Keratinocyte (primary cell): Measurements from ENCODE around the gene GARIN6.

Source experiments
- EZH2 ChIP-seq: IDR thresholded peaks from one replicate; pipeline ENCODE4 v1.6.1; 2012; ENCODE audit warnings: inconsistent platforms, mild to moderate bottlenecking, low read length, moderate library complexity
- TF ChIP-seq, protein P1 (sequence below), 3 experiments: IDR thresholded peaks in 1 of 3; conservative IDR thresholded peaks in 1 of 3; optimal IDR thresholded peaks in 1 of 3; 2 replicates in 2 of 3; 3 replicates in 1 of 3; pipeline versions ENCODE3 to v1.5.1; 2011; ENCODE audit warnings: low read length in 3 of 3, mild to moderate bottlenecking in 3 of 3, moderate library complexity in 2 of 3, control low read depth in 1 of 3, inconsistent platforms in 1 of 3; ENCODE audit not compliant: insufficient read depth in 2 of 3; ENCODE audit errors: extremely low read depth in 1 of 3

DNA sequence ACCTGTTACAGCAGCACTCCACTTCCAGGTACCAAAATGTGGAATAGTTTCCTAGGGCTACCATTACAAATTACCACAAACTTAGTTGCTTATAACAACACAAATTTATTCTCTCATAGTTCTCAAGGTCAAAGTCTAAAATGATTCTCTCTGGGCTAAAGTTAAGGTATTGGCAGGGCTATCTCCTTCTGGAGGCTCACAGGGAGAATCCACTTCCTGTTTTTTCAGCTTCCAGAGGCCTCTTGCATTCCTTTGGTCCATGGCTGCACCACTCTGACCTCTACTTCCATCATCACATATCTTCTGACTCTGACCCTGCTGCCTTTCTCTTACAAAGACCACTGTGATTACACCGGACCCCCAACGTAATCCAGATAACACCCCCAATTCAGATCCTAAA lies 2.9 kb upstream of the GARIN6 start:
- TF ChIP-seq, protein P1, sequence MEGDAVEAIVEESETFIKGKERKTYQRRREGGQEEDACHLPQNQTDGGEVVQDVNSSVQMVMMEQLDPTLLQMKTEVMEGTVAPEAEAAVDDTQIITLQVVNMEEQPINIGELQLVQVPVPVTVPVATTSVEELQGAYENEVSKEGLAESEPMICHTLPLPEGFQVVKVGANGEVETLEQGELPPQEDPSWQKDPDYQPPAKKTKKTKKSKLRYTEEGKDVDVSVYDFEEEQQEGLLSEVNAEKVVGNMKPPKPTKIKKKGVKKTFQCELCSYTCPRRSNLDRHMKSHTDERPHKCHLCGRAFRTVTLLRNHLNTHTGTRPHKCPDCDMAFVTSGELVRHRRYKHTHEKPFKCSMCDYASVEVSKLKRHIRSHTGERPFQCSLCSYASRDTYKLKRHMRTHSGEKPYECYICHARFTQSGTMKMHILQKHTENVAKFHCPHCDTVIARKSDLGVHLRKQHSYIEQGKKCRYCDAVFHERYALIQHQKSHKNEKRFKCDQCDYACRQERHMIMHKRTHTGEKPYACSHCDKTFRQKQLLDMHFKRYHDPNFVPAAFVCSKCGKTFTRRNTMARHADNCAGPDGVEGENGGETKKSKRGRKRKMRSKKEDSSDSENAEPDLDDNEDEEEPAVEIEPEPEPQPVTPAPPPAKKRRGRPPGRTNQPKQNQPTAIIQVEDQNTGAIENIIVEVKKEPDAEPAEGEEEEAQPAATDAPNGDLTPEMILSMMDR (optimal IDR thresholded peaks at IDR 0.05 in 1 of 3, IDR thresholded peaks at IDR 0.05 in 1 of 3, conservative IDR thresholded peaks at IDR 0.05 in 1 of 3; ENCODE audit: extremely low read depth in 1 of 3, insufficient read depth in 2 of 3, low read length in 3 of 3), result no peak
- TF ChIP-seq EZH2, result no peak
